OCI-LY1 (cell line): ENCODE measurements around the gene MTAP.

Experiments
- EZH2 ChIP-seq: fragments of 200-600 bp; sonication (generic), shearing (Covaris generic); IDR thresholded peaks from 2 replicates; pipeline ENCODE4 v1.8.0; 2017; ENCODE audit warnings: borderline replicate concordance, mixed run types, mild to moderate bottlenecking, antibody characterized with exemption, low read length, moderate library complexity, mixed read lengths
- TF ChIP-seq, protein P1 (sequence below): fragments of 200-600 bp; sonication (generic), shearing (Covaris generic); IDR thresholded peaks from 2 replicates; pipeline ENCODE4 v1.5.1; 2017; ENCODE audit warnings: mild to moderate bottlenecking, antibody characterized with exemption, low read length, moderate library complexity, mixed read lengths

DNA sequence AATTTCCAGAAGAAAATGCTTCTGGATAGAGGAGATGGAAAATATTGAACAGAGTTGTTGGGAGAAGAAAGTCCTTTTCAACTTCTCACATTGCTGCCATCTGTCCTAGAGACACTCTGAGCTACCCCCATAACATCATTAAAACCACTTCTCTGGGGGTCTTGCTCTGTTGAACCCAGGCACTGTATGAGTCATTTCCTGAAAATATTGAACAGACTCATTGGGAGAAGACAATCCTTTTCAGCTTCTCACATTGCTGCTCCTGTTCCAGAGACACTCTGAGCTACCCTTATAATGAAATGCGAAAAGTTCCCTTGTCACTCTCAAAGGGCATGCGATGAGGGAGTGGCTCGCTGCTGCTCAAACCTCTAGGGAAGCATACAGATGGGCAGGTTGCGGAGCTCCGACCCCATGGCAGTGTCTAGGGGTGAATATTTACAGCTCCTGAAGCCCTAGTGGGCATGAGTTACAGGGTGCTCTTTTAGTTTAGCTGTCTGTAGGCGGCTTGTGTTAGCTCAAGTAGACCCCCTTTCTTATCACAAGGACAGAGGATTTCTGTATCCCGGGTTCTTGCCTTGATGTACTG, 101.0 kb downstream of the MTAP start:
- TF ChIP-seq, protein P1, sequence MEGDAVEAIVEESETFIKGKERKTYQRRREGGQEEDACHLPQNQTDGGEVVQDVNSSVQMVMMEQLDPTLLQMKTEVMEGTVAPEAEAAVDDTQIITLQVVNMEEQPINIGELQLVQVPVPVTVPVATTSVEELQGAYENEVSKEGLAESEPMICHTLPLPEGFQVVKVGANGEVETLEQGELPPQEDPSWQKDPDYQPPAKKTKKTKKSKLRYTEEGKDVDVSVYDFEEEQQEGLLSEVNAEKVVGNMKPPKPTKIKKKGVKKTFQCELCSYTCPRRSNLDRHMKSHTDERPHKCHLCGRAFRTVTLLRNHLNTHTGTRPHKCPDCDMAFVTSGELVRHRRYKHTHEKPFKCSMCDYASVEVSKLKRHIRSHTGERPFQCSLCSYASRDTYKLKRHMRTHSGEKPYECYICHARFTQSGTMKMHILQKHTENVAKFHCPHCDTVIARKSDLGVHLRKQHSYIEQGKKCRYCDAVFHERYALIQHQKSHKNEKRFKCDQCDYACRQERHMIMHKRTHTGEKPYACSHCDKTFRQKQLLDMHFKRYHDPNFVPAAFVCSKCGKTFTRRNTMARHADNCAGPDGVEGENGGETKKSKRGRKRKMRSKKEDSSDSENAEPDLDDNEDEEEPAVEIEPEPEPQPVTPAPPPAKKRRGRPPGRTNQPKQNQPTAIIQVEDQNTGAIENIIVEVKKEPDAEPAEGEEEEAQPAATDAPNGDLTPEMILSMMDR: no peak
- TF ChIP-seq EZH2: no peak
